ENCODE data around the gene QRFP.

DNA sequence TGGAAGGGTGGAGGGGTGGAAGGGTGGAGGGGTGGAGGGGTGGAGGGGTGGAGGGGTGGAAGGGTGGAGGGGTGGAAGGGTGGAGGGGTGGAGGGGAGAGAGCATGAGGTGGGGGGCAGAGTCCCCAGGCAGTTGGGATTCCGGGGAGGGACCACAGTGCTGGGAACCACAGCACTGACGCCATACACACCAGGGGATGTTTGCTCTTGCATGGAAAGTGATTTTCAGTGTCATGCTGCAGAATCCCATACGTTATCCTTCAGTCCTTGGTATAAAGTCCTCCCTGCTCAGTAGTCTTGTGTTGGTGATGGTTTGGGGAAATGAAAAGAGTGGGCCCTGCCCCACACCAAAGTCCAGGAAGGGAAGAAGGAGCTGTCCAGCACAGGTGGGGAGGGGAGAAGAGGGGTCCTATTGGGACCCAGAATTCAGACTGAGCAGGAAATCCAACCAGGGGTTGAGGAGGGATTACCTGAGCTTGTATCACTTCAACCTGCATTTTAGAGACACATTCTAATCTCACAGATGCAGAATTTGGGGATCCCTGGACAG, 48.0 kb upstream of the QRFP start:
- TF ChIP-seq FOXM1 (IDR thresholded peaks at IDR 0.05; ENCODE audit: borderline replicate concordance, low read depth) (no peak), NFIC (IDR thresholded peaks at IDR 0.05) (no peak), EP300 (IDR thresholded peaks at IDR 0.05; ENCODE audit: borderline replicate concordance) (no peak), CEBPB (IDR thresholded peaks at IDR 0.05) (no peak), TAF1 (IDR thresholded peaks at IDR 0.05; ENCODE audit: low read depth) (no peak)
- TF ChIP-seq, protein P1, sequence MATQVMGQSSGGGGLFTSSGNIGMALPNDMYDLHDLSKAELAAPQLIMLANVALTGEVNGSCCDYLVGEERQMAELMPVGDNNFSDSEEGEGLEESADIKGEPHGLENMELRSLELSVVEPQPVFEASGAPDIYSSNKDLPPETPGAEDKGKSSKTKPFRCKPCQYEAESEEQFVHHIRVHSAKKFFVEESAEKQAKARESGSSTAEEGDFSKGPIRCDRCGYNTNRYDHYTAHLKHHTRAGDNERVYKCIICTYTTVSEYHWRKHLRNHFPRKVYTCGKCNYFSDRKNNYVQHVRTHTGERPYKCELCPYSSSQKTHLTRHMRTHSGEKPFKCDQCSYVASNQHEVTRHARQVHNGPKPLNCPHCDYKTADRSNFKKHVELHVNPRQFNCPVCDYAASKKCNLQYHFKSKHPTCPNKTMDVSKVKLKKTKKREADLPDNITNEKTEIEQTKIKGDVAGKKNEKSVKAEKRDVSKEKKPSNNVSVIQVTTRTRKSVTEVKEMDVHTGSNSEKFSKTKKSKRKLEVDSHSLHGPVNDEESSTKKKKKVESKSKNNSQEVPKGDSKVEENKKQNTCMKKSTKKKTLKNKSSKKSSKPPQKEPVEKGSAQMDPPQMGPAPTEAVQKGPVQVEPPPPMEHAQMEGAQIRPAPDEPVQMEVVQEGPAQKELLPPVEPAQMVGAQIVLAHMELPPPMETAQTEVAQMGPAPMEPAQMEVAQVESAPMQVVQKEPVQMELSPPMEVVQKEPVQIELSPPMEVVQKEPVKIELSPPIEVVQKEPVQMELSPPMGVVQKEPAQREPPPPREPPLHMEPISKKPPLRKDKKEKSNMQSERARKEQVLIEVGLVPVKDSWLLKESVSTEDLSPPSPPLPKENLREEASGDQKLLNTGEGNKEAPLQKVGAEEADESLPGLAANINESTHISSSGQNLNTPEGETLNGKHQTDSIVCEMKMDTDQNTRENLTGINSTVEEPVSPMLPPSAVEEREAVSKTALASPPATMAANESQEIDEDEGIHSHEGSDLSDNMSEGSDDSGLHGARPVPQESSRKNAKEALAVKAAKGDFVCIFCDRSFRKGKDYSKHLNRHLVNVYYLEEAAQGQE (IDR thresholded peaks at IDR 0.05; ENCODE audit: low read depth), result peak; percentile 76
- TF ChIP-seq, protein P2, sequence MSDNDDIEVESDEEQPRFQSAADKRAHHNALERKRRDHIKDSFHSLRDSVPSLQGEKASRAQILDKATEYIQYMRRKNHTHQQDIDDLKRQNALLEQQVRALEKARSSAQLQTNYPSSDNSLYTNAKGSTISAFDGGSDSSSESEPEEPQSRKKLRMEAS (IDR thresholded peaks at IDR 0.05), result no peak
- TF ChIP-seq, protein P3, sequence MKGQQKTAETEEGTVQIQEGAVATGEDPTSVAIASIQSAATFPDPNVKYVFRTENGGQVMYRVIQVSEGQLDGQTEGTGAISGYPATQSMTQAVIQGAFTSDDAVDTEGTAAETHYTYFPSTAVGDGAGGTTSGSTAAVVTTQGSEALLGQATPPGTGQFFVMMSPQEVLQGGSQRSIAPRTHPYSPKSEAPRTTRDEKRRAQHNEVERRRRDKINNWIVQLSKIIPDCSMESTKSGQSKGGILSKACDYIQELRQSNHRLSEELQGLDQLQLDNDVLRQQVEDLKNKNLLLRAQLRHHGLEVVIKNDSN (IDR thresholded peaks at IDR 0.05), result no peak
